Activated CD4-positive, alpha-beta T cell treated with anti-CD3 and anti-CD28 coated beads for 24 hours (primary cell): ENCODE data around the gene CACFD1.

Experiments
- DNase-seq, 2 donors: peaks; one replicate each; pipeline ENCODE4 v3.0.0-alpha.2; 2020; ENCODE audit warnings: low read depth in 2 of 2

Gene CACFD1

DNA sequence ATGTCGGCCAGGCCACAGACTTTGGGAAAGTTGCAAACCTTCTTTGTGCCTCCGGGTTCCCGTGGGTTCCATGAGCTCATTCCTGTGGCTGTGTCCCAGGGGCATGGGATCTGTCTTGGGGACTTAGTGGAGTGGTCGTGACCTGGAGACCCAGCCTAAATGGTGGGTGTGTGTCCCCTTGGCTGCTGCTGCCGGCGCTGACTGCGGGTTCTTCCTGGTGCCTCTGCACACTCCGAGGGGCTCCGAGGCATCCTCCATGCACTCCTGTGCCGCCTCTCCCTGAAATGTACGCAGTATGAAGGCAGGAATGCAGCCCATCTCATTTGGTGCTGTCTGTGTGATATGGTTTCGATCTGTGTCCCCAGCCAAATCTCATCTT is 40.1 kb downstream of the CACFD1 start:
- DNase-seq, result no peak

DNA sequence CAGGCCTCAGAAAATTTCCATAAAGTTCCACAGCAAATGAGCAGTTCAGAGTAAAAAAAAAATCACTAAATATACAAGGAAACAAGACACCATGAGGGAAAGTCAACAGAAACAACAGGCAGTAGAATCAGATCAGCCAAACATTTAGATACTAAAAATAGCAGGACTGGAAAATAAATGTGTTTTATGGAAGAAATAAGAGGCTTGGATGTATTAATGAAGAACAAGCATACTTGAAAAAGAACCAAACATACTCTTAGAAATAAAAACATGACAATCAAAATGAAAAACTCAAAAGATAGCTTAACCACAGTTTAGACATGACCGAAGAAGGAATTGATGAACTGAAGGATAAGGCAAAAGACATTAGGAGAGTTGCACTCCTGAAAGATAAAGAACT is 42.3 kb downstream of the CACFD1 start:
- DNase-seq, result no peak

DNA sequence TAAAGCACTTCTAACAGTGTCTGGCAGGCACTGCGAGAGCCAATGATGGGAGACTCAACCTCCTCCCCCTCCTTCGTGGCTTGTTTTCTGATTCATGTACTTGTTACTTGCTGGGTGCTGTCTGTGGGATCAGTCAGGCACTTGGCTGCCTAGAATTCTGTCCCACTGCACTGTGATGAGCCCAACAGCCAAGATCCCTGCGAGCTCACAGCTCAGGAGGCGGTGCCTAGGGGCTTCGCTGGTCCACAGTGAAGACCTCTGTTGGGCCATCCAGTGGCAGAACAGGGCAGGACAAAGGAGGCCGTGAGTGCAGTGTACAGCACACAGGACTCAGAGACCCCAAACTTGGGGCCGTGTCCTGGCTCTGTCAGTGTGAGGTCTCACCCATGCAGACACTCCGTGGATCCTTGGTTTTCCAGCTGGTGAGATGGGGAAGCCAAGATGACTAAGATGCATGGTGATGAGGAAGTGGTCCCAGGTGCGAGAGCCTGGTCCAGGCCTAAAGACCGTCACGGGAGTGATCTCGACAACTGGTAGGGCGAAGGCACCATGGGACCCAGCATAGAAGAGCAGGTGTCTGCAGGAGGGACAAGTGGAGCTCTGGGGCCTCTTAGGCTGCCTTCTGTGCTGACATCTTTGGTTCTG is 45.5 kb downstream of the CACFD1 start:
- no peak for DNase-seq

DNA sequence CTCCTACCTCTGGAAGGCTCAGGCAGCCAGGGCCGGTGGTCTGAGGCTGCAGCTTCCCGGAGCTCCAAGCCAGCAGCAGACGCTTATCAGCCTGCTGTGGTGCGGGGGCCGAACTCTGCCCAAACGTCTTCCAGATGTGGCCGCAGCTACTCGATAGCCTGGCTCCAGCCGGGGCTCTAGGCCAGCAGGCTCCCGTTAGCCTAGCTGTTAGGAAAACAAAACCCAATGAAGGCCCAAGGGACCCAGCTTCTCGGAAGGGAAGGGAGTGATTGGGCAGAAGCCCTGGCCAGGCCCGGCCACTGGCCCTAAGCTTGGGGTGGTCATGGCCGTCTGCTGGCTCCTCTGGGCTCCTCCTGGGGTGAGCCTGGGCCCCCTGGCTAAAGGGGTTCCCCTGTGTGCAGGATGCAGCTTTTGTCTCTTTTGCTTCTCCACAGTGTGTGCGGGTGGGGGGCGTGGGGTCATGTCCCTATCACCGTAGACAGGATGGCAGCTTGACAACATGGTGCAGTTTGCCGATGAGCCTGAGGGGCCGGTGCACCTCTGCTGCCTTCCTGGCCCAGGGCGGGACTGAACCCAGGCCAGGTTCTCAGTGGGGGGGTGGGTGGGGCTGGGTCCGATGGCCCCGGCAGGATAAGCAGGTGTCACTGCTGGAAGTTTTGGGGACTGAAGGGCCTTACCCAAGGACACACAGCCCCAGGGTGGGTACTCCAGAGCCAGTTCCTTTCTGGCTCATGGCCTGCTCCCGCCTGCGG is 46.3 kb downstream of the CACFD1 start:
- DNase-seq, result no peak

DNA sequence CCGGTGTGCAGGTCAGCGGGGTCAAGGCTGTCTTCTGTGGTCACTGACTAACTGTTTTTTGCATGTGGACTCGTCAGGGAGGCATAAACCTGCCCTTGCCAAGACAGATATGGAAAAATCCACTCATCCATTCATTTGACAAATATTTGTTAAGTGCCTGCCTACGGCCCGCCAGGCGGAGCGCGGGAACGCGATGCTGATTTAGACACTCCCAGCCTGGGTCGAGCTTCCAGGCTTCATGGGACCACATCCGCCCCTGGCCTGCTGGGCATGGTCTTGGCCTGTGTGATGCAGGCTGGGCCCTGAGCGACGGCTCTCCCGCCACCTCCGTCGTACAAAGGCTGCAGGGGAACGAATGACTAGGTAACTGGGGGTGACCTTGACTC is 46.9 kb downstream of the CACFD1 start:
- DNase-seq, result no peak

DNA sequence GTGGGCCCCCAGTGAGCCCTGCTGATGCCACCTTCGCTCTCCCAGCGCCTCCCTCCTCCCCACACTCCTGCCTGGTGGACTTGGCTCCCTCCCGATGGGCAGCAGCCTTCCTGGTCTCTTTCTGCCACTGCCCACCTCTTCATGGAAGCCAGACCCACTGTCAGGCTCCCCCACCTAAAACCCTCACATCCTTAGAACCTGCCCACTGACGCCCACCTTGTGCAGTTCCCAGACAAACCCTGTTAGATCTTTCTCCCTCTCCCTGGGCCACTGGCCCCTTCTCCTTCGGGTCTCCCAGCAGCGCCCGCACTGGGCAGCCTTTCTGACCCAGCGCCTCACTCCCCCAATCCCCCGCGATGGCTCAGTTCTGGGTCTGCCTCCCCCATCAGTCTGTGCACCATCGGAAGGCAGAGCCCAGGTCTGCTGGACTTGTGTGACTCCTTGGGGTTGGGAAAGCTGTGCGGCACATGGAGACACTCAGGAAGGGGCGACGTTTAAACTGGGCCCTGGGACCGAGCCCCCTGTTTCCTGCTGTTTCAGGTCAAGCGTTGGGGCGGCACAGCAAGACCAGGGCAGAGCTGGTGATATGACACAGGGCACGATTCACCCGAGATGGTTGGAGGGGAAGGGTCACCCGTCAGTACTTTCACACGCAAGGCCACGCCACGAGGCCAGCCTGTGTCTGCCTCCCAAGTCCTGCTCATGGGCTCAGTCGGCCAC is 47.6 kb downstream of the CACFD1 start:
- no peak for DNase-seq

DNA sequence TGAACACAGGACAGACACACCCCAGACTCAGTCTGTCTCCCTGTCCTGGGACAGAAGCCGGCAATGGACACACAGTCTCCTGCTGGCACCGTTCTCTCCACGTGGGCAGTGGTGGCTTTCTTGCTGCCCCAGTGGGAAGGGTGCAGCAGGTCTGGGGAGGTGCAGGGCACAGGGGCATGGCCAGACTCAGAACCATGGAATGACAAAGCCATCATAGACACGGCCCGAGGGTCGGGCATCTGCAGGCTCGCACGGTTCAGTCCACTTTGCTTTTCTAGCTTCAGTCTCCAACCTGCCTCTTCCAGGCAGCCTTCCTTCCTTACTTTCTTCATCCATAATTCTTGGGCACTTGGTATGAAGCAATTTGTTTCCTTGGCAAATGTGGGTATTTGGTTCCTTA is 48.3 kb downstream of the CACFD1 start:
- DNase-seq, result no peak

DNA sequence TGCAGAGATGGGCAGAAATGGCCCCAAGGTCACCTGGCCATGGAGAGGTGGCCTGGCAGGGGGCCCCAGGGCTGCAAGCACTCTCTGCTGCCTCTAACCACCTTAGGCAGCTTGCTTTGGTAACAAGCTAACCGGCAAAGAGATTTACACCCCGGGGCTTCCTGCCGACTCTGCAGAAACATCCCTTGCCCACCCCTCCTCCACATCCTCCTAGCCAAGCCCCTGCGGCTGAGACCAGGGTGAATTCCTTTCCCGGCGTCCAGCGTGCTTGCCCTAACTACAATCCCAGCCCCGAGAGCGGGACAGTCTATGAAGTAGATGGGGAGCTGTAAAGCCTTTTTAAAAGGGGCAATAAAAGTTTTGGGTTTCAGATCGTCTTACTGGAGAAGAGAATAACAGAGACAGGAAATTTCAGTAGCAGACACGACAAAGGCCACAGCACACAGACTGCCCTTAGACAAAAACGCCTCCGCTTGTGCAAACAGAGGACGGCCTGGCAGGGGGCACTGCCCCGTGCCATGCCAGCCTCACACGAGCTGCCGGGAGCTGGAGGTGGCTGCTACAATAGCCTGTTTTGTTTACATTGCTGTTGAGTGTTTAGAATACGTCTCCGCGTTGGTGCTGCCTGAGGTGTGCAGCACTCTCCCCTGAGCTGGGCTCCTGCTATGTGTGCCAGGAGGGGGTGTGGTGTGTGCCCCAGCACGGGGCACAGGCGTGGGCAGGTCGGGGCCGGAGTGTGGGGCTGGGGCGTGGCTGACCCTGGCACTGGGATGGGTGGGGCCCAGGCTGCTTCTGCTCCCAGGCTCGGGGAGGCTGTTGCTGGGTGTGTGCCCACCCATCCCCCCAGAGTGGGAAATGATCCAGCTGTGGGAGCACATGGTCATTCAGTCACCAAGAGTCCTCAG is 49.7 kb downstream of the CACFD1 start:
- no peak for DNase-seq

DNA sequence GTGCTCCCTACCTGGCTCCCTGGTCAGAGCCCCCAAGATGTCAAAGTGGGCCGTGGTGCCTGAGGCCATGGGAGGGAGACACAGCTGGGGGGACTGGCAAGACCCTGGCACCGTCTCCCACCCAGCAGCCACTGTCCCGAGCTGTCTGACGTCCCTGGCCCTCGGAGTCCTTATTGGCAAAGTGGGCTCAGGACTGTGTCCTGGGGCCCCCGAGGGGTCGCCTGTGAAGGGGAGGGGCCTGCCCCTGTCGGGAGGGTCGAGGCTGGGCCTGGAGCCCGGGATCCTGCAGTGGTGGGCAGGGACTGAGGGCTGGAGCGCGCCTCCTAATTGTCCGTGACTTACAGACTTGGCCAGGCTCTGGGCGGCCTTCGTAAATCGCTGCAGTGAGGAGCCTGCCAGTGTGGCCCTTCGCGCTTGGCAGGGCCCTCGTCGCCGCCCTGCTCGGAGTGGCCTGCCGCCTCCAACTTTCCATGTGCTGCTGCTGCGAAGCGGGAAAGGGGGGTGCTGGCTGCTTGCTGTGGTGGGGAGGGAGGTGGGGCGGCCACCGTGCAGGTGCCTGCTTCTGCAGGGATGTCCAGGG is 51.2 kb downstream of the CACFD1 start:
- DNase-seq, result no peak

DNA sequence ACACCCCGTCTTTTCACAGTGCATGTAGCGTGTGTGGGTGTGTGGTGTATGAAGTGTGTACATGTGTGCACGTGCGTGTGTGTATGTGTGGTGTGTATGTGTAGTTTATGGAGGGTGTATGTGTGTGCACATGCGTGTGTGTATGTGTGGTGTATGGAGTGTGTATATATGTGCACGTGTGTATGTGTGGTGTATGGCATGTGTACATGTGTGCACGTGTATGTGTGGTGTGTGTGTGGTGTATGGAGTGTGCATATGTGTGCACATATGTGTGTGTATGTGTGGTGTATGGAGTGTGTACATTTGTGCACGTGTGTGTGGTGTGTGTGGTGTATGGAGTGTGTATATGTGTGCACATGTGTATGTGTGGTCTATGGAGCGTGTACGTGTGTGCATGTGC is 51.8 kb downstream of the CACFD1 start:
- no peak for DNase-seq

DNA sequence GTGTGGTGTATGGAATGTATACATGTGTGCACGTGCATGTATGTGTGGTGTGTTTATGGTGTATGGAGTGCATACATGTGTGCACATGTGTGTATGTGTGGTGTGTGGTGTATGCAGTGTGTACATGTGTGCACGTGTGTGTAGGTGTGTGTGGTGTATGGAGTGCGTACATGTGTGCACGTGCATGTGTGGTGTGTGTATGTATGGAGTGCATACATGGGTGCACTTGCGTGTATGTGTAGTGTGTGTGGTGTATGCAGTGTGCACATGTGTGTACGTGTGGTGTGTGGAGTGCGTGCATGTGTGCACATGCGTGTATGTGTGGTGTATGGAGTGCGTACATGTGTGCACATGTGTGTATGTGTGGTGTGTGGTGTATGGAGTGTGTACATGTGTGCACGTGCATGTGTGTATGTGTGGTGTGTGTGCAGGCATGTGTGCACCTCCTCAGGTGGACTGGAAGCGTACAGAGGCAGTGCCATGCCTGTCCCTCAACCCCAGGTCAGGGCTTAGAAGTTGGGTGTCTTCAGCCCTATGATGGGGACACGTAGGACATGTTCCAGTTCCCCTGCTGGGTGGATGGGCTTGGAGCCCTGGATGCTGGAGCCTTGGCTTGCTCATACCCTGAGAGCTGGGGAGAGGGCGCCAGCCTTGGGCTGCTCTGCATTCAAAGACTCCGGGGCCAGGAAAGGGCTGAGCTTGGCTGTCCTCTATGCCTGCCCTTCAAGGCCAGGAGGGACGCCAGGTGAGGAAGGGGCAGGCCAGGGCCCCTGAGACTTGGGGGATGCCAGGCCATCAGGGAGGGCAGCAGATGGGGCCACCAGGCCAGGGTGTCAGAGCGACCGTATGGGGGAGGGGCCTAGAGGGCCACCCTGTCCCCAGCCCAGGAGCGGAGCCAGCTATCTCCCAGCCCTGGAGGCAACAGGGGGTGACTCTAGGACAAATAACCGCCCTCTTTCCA is 52.8 kb downstream of the CACFD1 start:
- no peak for DNase-seq

DNA sequence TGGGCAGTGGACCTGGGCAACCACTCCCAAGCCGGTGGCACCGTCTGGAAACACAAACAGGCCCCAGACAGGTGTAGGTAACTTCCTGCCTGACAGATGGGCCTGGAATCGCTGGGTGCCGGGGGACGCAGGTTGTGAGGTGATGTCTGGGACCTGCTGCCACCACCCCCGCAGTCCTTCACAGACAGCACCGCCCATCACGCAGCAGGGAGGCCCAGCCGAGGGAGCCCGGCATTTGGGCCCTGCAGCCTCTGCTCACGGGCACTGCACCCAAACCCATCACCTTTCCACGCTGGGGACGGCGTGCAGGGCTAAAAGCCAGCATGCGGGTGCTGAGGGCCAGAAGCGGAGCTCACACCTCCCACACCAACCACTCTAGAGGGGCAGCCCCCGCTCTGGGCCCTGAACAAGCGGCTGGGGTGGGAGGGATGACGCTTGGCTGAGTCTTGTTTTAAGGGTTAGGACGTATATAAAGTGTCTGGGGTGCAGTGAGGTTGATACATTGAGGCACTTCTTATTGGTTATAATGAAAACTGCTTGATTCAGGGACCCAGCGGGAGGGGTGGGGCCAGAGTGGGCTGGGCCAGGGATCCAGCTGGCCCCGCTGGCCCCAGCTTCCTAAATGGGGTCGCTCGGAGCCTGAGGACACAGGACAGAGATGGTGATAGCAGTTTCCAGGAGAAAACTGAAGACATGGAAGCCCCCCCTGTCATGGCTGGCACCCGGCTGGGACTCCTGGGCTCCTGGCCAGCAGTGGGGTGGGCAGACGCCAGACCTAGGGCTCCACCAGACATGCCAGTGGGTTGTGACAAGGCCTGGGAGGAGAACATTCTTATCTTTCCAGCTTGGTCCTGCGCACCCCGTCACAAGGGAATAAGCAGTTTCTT is 53.7 kb downstream of the CACFD1 start:
- no peak for DNase-seq

DNA sequence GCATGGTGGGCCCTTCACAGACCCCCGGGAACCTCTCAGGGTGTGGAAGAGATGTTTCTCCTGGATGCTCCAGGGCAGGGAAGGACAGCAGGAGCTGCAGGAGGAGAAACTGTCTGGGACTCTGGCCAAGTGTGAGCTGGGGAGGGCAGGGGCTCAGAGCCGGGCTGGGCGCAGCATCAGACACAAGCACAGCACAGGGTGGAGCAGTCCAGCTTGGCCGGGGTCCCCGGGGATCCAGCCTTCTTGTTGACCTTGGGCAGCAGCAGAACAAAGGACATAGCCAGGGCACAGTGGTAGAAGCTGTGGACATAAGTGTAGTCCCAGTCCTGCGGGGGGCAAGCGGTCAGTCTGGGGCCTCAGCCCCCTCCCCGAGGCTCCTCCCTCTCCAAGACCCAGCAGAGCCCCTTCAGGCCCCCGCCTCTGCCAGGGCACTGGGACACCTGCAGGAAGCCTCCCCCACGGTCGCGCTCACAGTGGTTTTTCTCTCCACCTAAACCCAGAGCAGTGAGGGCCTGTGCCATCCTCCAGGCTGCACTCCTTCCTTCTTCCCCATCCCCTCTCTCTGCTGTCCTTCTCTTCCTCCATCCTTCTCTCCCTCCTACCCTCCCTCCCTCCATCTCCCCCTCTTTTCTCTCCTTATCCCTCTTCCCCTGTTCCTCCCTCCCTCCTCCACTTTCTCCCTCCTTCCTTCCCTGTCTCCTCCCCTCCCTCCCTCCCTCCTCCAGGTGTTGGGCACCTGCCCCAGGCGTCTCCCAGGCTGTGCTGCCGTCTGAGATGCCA is 54.9 kb downstream of the CACFD1 start:
- no peak for DNase-seq

DNA sequence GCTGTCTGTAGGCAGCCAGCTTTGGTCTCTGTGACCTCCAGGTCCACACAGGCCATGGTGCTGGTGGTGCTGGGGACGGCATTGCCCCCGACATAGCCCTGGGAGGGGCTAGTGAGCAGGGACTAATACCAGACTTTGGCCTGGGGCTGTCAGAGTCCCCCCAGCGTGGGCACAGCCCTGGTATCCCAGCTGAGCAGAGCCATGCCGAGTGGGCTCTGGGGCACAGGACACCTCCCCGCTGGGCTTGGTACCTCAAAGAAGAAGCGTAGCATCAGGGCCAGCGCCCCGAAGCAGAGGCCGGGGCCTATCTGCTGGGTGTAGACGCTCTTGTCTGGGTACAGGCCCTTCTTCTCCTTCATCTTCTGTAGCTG is 55.4 kb downstream of the CACFD1 start:
- no peak for DNase-seq

DNA sequence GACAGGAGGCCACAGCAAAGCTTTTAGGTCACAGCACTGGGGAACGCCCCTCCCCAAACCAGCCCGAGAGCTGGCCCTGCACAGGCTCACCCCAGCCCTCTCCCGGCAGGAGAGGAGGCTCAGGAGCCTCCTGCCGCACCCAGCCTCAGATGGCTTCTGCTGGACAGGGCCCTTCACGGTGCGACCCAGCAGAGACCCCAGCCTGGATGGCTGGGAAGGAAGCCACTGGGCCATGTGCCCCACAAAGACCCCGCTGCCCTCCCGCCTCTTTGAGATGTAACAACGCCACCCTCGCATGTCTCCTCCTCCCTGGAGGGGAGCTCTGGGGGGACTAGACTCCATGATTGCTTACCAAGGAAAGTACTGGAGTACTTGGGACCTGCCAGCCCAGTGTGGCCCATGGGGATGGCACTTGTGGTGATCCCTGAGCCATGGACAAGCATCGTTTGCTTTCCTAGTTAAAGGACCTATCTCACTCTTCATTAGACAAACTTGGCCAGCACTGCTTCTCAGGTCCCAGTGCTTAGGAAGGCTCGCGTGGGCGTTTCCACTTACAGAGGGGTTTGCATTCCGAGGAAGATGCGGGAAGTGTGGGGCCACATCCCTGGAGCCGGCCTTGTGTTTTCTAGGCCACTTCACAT is 56.0 kb downstream of the CACFD1 start:
- no peak for DNase-seq

DNA sequence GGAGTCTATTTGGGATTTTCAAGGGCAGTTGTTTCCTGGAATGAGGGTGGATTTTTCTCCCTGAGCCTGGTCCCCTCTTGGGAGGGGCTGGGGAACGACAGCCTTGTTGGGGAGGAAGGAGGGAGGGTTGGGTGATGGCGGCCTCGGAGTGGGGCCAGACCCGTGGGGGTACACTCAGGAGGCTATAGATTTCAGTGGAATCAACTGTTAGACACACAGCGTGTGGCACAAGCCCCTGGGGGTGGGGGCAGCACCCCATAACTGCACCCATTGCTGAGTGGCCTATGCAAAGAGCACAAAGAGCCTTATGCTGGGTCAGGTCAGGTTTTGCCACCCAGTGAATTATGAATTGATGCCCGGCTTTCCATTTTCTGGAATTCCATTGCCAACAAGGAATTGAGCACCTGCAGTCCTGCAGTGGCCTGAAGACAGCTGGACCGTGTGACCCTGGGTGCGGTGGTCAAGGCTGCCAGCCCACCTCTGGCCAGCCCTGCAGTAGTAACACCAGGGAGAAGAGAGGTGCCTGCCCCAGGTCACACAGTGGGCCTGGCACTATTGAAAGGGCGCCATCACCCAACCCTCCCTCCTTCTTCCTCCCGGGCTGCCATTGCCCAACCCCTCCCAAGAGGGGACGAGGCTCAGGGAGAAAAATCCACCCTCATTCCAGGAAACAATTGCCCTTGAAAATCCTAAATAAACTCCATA is 56.6 kb downstream of the CACFD1 start:
- no peak for DNase-seq

DNA sequence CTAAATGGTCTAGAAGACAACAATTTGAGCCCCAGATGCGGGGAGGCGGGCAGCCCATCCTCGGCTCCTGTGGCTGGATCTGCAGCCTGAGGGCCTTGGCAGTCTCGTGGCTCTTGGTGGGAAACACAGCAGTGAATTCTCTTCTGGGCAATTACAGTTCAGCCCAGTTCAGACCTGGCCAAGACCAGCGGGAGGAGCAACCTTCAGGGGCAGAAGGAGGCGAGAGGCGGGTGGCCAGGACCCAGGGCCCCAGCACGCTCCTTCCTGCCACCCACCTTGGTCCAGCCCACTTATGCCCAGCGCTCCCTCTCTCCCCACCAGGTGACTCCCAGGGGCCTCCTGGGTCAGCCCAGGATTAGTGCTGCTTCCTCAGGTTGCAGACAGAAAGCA is 57.2 kb downstream of the CACFD1 start:
- no peak for DNase-seq

DNA sequence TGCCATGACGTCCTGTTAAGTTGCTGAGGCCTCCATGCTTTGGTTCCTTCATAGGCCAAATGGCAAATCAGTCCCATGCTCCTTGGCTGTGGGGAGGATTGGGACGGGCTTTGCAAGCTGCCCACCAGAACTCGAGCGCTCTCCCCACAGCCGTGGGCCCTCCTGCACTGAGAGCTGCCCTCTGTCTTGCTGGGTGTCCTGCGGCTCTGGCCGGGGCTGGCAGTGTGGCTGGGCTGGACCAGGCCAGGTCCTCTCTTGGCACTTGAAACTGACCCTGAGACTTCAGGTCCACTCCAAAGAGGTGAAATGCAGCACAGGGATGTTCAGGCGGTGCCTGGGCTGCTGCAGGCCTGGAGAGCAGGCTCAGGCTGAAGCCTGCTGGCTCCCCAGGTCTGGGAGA is 57.9 kb downstream of the CACFD1 start:
- no peak for DNase-seq
